Left renal cortex interstitium (tissue), 4 donors: ENCODE data around the gene APMAP. TPM values are rescaled to one million over a fixed set of nuclear protein-coding genes. Genes with fewer than 3 reads are reported as not detected.
"Not testable (repeated sequence)": the region's sequence is repeated elsewhere in the genome, so short reads cannot be mapped to it uniquely, and the experiment has no call there.

Experiments
- DNase-seq, 4 donors: peaks; one replicate each; pipeline ENCODE4 v3.0.0-alpha.2; 2013; ENCODE audit warnings: low read depth in 4 of 4, low spot score in 2 of 4, missing footprints in 1 of 4
- polyA plus RNA-seq, 4 donors: library from polyadenylated mRNA; unstranded; fragments of 120-200 nt; gene quantifications; one replicate each; pipeline ENCODE4 v1.2.1, GENCODE V29; 2013; ENCODE audit not compliant: insufficient read length in 4 of 4

APMAP gene
- polyA plus RNA-seq, 4 donors = 88.9 to 120 (median 101) TPM

DNA sequence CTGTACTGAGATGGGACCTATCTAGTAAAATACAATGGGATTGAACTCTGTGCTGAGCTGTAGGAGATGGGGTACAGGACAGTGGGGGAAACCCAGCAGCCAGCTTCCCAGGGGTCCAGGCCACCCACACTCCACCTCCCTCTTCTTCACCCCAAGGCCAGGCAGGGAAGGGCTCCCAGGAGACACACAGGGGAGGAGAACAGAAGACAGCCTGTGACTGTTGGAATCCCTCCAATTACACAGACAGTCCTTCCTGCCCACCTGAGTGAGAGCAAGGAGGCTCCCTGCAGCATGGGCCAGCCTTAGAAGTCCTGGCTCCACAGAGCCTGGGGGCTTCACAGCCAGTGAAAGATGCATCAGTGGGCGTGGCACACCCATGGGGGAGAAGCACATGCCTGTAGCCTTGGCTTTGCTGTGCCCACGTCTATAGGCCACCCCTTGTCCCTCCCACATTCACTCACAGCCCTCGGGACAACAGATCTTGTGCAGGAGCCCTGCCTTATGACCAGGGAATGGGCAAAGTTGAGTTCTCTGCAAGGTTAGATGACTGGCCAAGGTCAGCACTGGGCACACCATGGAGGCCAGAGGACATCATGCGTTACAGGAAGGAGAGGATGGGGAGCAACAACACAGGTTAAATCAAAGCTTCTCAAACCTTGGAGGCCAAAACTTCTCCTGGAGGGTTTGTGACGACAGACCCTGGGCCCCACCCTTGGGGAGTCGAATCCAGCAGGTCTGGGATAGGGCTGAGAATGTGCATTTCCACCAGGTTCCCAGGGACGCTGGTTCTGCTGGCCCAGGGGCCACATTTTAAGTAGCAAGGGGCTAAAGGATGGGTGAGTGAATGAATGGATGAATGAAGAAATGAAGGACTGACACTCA, 55.8 kb downstream of the APMAP start:
- no peak for DNase-seq

GRCh38 chr20:24935766-24936525, 56.6 kb downstream of the APMAP start:
- DNase-seq = no peak

GRCh38 chr20:24935140-24935539, 57.4 kb downstream of the APMAP start:
- DNase-seq = no peak

DNA sequence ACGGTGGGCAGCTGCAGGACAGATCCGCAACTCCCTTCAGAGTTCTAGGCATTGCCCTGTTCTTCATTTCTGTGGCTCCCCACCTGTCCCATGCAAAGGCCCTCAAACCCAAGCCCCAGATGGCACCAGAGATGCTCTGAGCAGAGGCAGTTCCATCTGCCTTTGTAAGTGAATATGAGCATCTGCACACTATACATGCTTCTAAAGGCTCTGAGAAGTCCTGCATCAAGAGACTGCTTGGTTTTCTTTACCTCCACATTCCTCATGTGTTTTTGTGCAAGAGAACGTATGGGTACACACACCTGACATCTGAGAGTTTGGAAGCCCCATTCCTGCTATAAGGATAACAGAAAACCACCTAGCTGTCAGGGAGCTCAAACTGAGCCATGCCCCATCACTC, 57.8 kb downstream of the APMAP start:
- DNase-seq = no peak

- no peak for DNase-seq
Observed at GRCh38 chr20:24934101-24934661, 58.4 kb downstream of the APMAP start.

- DNase-seq = no peak
Observed at GRCh38 chr20:24933266-24933908, 59.2 kb downstream of the APMAP start.

GRCh38 chr20:24931893-24932292, 60.7 kb downstream of the APMAP start:
- DNase-seq = not testable (repeated sequence)

GRCh38 chr20:24930724-24931688, 61.5 kb downstream of the APMAP start:
- DNase-seq = not testable (repeated sequence)

DNA sequence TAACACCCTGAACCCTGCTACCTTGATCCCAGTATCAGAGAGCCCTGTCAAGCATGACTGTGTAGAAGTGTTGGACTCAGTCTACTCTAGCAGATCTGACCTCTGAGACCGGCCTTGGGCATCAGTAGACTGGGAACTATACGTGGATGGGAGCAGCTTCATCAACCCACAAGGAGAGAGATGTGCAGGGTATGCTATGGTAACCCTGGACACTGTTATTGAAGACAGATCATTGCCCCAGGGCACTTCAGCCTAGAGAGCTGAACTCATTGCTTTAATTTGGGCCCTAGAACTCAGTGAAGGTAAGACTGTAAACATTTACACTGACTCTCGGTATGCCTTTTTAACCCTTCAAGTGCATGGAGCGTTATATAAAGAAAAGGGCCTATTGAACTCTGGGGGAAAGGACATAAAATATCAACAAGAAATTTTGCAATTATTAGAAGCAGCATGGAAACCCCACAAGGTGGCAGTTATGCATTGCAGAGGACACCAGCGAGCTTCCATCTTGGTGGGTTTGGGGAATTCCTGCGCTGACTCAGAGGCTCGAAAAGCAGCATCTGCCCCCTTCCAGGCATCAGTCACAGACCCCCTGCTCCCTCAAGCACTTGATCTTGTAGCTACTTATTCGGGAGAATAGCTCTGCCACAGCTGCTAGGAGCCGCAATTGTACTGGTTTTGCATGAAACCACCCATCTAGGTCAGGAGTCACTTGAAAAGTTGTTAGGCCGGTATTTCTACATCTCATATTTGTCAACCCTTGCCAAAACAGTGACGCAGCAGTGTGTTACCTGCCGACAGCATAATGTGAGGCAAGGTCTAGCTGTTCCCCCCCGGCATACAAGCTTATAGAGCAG, 62.5 kb downstream of the APMAP start:
- DNase-seq = peak in 2 of 4 donors; percentile 36 to 55

GRCh38 chr20:24929259-24929658, 63.3 kb downstream of the APMAP start:
- not testable (repeated sequence) for DNase-seq

GRCh38 chr20:24920706-24921105, 71.8 kb downstream of the APMAP start:
- DNase-seq = not testable (repeated sequence)

GRCh38 chr20:24919665-24920064, 72.9 kb downstream of the APMAP start:
- not testable (repeated sequence) for DNase-seq

DNA sequence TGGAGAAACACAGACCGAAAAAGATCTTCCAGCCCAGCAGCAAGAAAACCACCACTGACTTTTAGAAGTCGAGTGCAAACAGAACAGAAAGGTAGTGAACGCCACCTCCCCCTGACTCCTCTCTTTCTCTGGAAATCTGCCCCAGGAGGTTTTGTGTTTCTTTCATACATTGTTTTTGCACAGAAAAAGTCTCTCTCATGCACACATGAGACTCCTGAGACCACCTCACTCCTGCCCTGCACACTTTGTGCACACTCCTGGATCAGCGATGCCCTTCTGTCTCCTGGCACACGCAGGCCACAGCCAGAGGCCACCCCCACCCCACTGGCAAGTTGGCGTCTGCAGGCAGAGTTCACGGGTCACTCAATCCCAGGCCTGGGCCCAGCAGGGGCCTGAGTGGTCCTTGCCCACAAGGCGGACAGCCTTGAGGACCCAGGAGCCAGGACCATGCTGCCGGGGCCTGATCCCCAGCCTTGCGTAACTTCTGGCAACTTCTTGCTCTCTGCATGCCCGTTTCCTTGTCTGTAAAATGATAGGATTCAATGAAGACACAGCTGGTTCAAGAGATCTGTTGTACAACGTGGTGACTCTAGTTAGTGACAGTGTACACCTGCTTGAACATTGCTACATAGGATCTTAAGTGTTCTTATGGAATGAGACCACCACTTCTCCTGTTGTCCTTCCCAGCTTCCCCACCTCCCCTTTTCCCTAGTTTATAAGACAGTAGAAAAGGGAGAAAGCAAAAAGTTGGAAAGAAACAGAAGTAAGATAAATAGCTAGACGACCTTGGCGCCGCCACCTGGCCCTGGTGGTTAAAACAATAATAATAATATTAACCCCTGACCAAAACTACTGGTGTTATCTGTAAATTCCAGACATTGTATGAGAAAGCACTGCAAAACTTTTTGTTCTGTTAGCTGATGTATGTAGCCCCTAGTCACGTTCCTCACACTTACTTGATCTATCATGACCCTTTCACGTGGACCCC, 73.7 kb downstream of the APMAP start:
- no peak for DNase-seq

GRCh38 chr20:24917797-24918578, 74.6 kb downstream of the APMAP start:
- DNase-seq = peak; percentile 45 to 78 (median 66)

- no peak for DNase-seq
Observed at GRCh38 chr20:24917056-24917455, 75.5 kb downstream of the APMAP start.

- DNase-seq = no peak
Observed at GRCh38 chr20:24916412-24916811, 76.1 kb downstream of the APMAP start.

DNA sequence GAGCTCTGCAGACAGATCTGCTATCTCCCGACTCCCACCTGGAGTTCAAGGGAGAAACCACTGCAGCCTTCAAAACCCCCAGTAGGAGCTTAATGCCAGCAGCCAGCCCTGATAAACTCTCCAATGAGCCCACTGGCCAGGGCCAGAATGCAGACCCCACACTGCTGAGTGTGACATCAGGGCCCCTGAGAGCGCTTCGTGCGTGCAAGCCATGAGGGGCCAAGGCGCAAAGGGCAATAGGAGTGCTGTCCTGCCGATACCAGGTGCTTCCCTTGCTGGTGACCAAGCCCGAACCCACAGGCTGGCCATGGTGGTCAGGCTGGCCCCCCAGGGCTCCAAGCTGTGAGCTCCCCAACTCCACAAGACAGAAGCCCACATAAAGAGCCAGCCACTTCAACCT, 76.7 kb downstream of the APMAP start:
- no peak for DNase-seq
